AG20443 (cell line): ENCODE data around the gene PRSS21.

Experiments used
- DNase-seq: peaks from one replicate; pipeline ENCODE4 v3.0.0; 2012; ENCODE audit warnings: low spot score, mixed read lengths

Gene PRSS21

GRCh38 chr16:2816751-2817339 is at the start of gene PRSS21:
TSS of gene PRSS21 (plus strand) at chr16:2817237. CDS start at chr16:2817269, 32 bp downstream.
- DNase-seq = no peak

- no peak for DNase-seq
Measured at GRCh38 chr16:2767891-2768290, 49.1 kb upstream of the PRSS21 start.

GRCh38 chr16:2768403-2769089 is 48.5 kb upstream of the PRSS21 start:
- no peak for DNase-seq

- no peak for DNase-seq
Measured at GRCh38 chr16:2769100-2769529, 47.9 kb upstream of the PRSS21 start.

- DNase-seq = peak; percentile 37
Measured at GRCh38 chr16:2769675-2770056, 47.4 kb upstream of the PRSS21 start.

- DNase-seq = no peak
Measured at GRCh38 chr16:2770057-2770951, 46.7 kb upstream of the PRSS21 start.

GRCh38 chr16:2771496-2772402 is 45.3 kb upstream of the PRSS21 start:
- no peak for DNase-seq

GRCh38 chr16:2773188-2773968 is 43.7 kb upstream of the PRSS21 start:
- no peak for DNase-seq

GRCh38 chr16:2774161-2774891 is 42.7 kb upstream of the PRSS21 start:
- DNase-seq = no peak

- DNase-seq = no peak
Measured at GRCh38 chr16:2775131-2775716, 41.8 kb upstream of the PRSS21 start.

- no peak for DNase-seq
Measured at GRCh38 chr16:2775765-2776499, 41.1 kb upstream of the PRSS21 start.

- DNase-seq = peak; percentile 43
Measured at GRCh38 chr16:2776500-2777139, 40.4 kb upstream of the PRSS21 start.

- DNase-seq = peak; percentile 99
Measured at GRCh38 chr16:2777231-2777902, 39.7 kb upstream of the PRSS21 start, which contains the start of gene ELOB. TSS of gene ELOB (minus strand) at chr16:2777280. CDS start at chr16:2777239, 41 bp downstream.

GRCh38 chr16:2777903-2778629 is 39.0 kb upstream of the PRSS21 start:
- peak; percentile 41 for DNase-seq

- DNase-seq = no peak
Measured at GRCh38 chr16:2778630-2778958, 38.4 kb upstream of the PRSS21 start.

- no peak for DNase-seq
Measured at GRCh38 chr16:2779151-2779920, 37.7 kb upstream of the PRSS21 start.
